ENCODE results near the gene RAI1.

DNA sequence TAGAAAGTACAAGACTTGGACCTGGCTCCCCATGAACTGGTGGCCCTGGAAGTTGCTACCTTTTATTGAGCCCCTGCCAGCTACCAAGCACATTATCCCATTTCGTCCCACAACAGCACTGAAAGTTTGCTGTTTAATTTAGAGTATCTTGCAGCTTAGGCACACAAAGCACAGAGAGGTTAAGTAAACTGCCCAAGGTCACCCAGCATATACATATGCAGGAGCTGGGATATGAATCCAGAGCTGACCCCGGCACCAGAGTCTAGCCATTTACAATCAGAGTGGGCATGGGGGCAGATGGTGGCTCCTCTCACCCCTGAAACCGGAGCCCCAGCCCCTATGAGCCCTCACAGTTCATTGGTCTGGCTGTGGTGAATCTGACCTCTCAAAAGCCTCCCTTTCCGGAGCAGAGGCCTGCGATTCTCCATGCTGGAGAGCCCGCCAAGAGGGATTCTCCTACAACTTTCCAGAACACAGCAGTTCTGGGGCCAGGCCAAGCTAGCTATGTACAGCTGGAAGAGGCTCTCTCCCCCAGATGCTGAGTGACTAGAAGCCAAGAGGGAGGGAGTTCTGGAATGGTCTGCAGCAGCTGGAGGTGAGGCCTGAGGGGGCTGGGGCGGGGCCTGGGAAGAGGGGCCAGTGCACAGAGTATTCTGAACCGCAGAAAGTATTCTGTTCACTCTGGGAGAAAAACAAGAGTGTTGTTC lies 97.2 kb downstream of the RAI1 start:
- TF ChIP-seq EP300 (IDR thresholded peaks at IDR 0.05) (no peak), POLR2A (IDR thresholded peaks at IDR 0.05) (no peak)
- TF ChIP-seq, protein P1, sequence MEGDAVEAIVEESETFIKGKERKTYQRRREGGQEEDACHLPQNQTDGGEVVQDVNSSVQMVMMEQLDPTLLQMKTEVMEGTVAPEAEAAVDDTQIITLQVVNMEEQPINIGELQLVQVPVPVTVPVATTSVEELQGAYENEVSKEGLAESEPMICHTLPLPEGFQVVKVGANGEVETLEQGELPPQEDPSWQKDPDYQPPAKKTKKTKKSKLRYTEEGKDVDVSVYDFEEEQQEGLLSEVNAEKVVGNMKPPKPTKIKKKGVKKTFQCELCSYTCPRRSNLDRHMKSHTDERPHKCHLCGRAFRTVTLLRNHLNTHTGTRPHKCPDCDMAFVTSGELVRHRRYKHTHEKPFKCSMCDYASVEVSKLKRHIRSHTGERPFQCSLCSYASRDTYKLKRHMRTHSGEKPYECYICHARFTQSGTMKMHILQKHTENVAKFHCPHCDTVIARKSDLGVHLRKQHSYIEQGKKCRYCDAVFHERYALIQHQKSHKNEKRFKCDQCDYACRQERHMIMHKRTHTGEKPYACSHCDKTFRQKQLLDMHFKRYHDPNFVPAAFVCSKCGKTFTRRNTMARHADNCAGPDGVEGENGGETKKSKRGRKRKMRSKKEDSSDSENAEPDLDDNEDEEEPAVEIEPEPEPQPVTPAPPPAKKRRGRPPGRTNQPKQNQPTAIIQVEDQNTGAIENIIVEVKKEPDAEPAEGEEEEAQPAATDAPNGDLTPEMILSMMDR (IDR thresholded peaks at IDR 0.05) = no peak

All from ovary (tissue), 3 donors.